CD4-positive, alpha-beta T cell (primary cell): ENCODE measurements around the gene PTPRD. TPM values are rescaled to one million over a fixed set of nuclear protein-coding genes. Genes with fewer than 3 reads are reported as not detected.

Experiments
- ATAC-seq: fragments of 200-7000 bp; cut with Tn5 transposase; one replicate; pipeline ENCODE4 v1.10.0; 2022; ENCODE audit warnings: mild to moderate bottlenecking; ENCODE audit not compliant: poor library complexity
- CTCF ChIA-PET: fragments of 350-600 bp; sonication (Branson Sonifier 250); formaldehyde crosslinking; loops from one replicate; lab custom pipeline; 2021; ENCODE audit warnings: antibody characterized with exemption, inconsistent platforms; lab: Charles Lee
- POLR2A ChIA-PET: fragments of 350-600 bp; sonication (Branson Sonifier 250); formaldehyde crosslinking; loops from one replicate; lab custom pipeline; 2021; ENCODE audit warnings: antibody characterized with exemption, inconsistent platforms; lab: Charles Lee
- DNase-seq, 14 experiments: peaks; one replicate each; pipeline ENCODE4 v3.0.0-alpha.2; 2013 to 2020; ENCODE audit warnings: mixed read lengths in 2 of 14
- H3K27ac ChIP-seq, 2 donors: one replicate each; pipeline versions ENCODE4 v1.5.1 to v1.7.0; 2013; ENCODE audit warnings: low read length in 2 of 2, low read depth in 1 of 2, mild to moderate bottlenecking in 1 of 2
- H3K27me3 ChIP-seq, 2 experiments: 1 replicate in 1 of 2; 2 replicates in 1 of 2; pipeline versions ENCODE4 v1.6.1 to v1.7.0; 2013; ENCODE audit warnings: low read length in 2 of 2, control low read depth in 1 of 2, mild to moderate bottlenecking in 1 of 2, moderate library complexity in 1 of 2; ENCODE audit not compliant: insufficient read depth in 2 of 2, control insufficient read depth in 1 of 2
- H3K36me3 ChIP-seq: one replicate; pipeline ENCODE4 v1.6.1; 2013; ENCODE audit warnings: low read length, control low read depth; ENCODE audit not compliant: insufficient read depth
- H3K4me1 ChIP-seq: one replicate; pipeline ENCODE4 v1.6.1; 2013; ENCODE audit warnings: low read length, control low read depth; ENCODE audit not compliant: insufficient read depth
- H3K4me3 ChIP-seq: one replicate; pipeline ENCODE4 v1.5.1; 2013; ENCODE audit warnings: mild to moderate bottlenecking, low read length, moderate library complexity
- H3K9me3 ChIP-seq, 2 experiments: 1 replicate in 1 of 2; 2 replicates in 1 of 2; pipeline versions ENCODE4 v1.6.1 to v1.7.0; 2013; ENCODE audit warnings: low read length in 2 of 2, mild to moderate bottlenecking in 2 of 2, control low read depth in 1 of 2, moderate library complexity in 1 of 2; ENCODE audit not compliant: control insufficient read depth in 1 of 2, insufficient read depth in 1 of 2
- H3K27ac Mint-ChIP-seq: one replicate; pipeline ENCODE4 v1.8.0; 2020; ENCODE audit warnings: mixed read lengths
- H3K27me3 Mint-ChIP-seq: one replicate; pipeline ENCODE4 v1.8.0; 2021; ENCODE audit warnings: mixed read lengths
- H3K36me3 Mint-ChIP-seq: one replicate; pipeline ENCODE4 v1.8.0; 2021; ENCODE audit warnings: low read depth, mixed read lengths
- H3K4me1 Mint-ChIP-seq: one replicate; pipeline ENCODE4 v1.8.0; 2021; ENCODE audit warnings: low read depth, mixed read lengths
- H3K4me3 Mint-ChIP-seq: one replicate; pipeline ENCODE4 v1.8.0; 2020; ENCODE audit warnings: mild to moderate bottlenecking, mixed read lengths
- H3K9me3 Mint-ChIP-seq: one replicate; pipeline ENCODE4 v1.8.0; 2020; ENCODE audit warnings: mixed read lengths
- CTCF ChIP-seq: fragments of 200-600 bp; IDR thresholded peaks from one replicate; pipeline ENCODE4 v1.8.0; 2022; ENCODE audit warnings: antibody characterized with exemption, mild to moderate bottlenecking
- intact Hi-C, 2 experiments: fragments of 100-400 bp; cut with DNase I in 1 of 2; cut with micrococcal nuclease in 1 of 2; formaldehyde crosslinking; loops; one replicate each; pipeline versions ENCODE4 v1.15.1 to v1.9.0; 2023 to 2025; cut with DNase I, micrococcal nuclease
- total RNA-seq, 174 experiments: library from RNA in 2 of 174; stranded (reverse) in 2 of 174; gene quantifications; one replicate each; pipeline ENCODE4 v1.2.3 and lab custom pipeline; 2021 to 2026

The PTPRD gene
- total RNA-seq, 2 experiments from 2014 or later, result not detected

DNA sequence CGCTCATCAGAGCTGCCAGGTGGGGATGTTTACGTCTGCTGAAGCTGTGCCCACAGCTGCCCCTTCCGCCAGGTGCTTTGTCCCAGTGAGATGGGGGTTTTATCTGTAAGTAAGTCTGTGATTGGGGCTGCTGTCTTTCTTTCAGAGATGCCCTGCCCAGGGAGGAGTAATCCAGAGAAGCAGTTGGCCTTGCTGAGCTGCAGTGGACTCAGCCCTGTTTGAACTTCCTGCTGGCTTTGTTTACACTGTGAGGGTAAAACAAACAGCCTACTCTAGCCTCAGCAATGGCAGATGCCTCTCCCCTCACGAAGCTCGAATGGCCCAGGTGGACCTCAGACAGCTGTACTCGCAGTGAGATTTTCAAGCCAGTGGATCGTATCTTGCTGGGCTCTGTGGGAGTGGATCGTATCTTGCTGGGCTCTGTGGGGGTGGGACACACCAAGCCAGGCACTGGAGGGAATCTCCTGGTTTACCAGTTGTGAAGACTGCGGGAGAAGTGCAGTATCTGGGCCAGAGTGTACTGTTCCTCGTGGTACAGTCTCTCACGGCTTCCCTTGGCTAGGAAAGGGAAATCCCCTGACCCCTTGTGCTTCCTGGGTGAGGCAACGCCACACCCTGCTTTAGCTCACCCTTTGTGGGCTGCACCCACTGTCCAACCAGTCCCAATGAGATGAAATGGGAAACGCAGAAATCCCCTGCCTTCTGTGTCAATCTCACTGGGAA lies 2283.1 kb downstream of the PTPRD start:
- H3K36me3 Mint-ChIP-seq, result no peaks in the 10 kb centered on the region
- Histone ChIP-seq H3K4me1 (no peaks in the 10 kb centered on the region), H3K27ac (no peak overlapping the region), H3K27me3 (peaks cover 2 to 7% of the 10 kb centered on the region in 2 experiments), H3K9me3 (no peaks in the 10 kb centered on the region), H3K36me3 (no peaks in the 10 kb centered on the region), H3K4me3 (no peak overlapping the region)
- TF ChIP-seq CTCF, result no peak
- ChIA-PET CTCF (no interaction called here), POLR2A (interaction anchor here (1.1 kb wide), 1 partner anchor 9 kb away, joined by 3 read pairs; no protein-coding TSS in a partner anchor)
- no peaks in the 10 kb centered on the region for H3K4me1 Mint-ChIP-seq
- no peak for DNase-seq
- no peak for ATAC-seq
- H3K4me3 Mint-ChIP-seq, result no peak overlapping the region
- intact Hi-C loops, result no loop called here
- H3K27ac Mint-ChIP-seq, result no peak overlapping the region
- H3K27me3 Mint-ChIP-seq, result no peaks in the 10 kb centered on the region
- no peaks in the 10 kb centered on the region for H3K9me3 Mint-ChIP-seq

GRCh38 chr9:8315211-8315610 lies 2297.6 kb downstream of the PTPRD start:
- intact Hi-C loops, result no loop called here
- peaks cover 2% of the 10 kb centered on the region for H3K9me3 Mint-ChIP-seq
- peaks cover 5% of the 10 kb centered on the region for H3K27me3 Mint-ChIP-seq

GRCh38 chr9:8309258-8309657 lies 2303.5 kb downstream of the PTPRD start:
- POLR2A ChIA-PET, result no interaction called here
- intact Hi-C loops, result no loop called here

More at GRCh38 chr9:8315211-8315610, 2297.6 kb downstream of the PTPRD start:
- H3K9me3 ChIP-seq, result no peaks in the 10 kb centered on the region
- TF ChIP-seq CTCF, result no peak
- ATAC-seq (no peak), DNase-seq (no peak)
- no peak overlapping the region for H3K4me3 ChIP-seq
- no peaks in the 10 kb centered on the region for H3K36me3 Mint-ChIP-seq
- H3K27ac ChIP-seq, result no peak overlapping the region
- H3K27me3 ChIP-seq, result no peaks in the 10 kb centered on the region
- H3K4me3 Mint-ChIP-seq, result no peak overlapping the region
- POLR2A ChIA-PET, result no interaction called here
- no peaks in the 10 kb centered on the region for H3K36me3 ChIP-seq
- CTCF ChIA-PET, result no interaction called here
- no peaks in the 10 kb centered on the region for H3K4me1 ChIP-seq
- no peaks in the 10 kb centered on the region for H3K4me1 Mint-ChIP-seq
- H3K27ac Mint-ChIP-seq, result no peak overlapping the region

More at GRCh38 chr9:8309258-8309657, 2303.5 kb downstream of the PTPRD start:
- ATAC-seq (no peak), DNase-seq (no peak)
- Mint-ChIP-seq H3K4me1 (no peaks in the 10 kb centered on the region), H3K27ac (no peak overlapping the region), H3K4me3 (no peak overlapping the region), H3K36me3 (no peaks in the 10 kb centered on the region), H3K27me3 (peaks cover 5% of the 10 kb centered on the region), H3K9me3 (peaks cover 15% of the 10 kb centered on the region)
- CTCF ChIA-PET, result no interaction called here
- no peak overlapping the region for H3K27ac ChIP-seq
- no peaks in the 10 kb centered on the region for H3K36me3 ChIP-seq
- no peak overlapping the region for H3K4me3 ChIP-seq
- H3K27me3 ChIP-seq, result no peaks in the 10 kb centered on the region
- TF ChIP-seq CTCF, result no peak
- no peaks in the 10 kb centered on the region for H3K4me1 ChIP-seq
- peaks cover 0 to 9% of the 10 kb centered on the region in 2 experiments for H3K9me3 ChIP-seq
